K562 (cell line): ENCODE data around the gene BEST2. TPM values are rescaled to one million over a fixed set of nuclear protein-coding genes. Genes with fewer than 3 reads are reported as not detected.

ENCODE experiments used
- BCOR ChIP-seq: fragments of 450-650 bp; IDR thresholded peaks from 2 replicates; pipeline ENCODE4 v1.6.1; 2016
- CHAMP1 ChIP-seq: fragments of 450-650 bp; IDR thresholded peaks from 2 replicates; pipeline ENCODE4 v1.6.1; 2016; ENCODE audit warnings: mild to moderate bottlenecking
- DLX4 ChIP-seq: fragments of 250-450 bp; sonication (Bioruptor Pico); IDR thresholded peaks from 2 replicates; pipeline ENCODE4 v1.6.1; 2021; ENCODE audit warnings: mild to moderate bottlenecking
- HOXB6 ChIP-seq: fragments of 250-450 bp; sonication (Bioruptor Pico); IDR thresholded peaks from 2 replicates; pipeline ENCODE4 v1.5.1; 2022; ENCODE audit warnings: mild to moderate bottlenecking, borderline replicate concordance
- NR1H2 ChIP-seq: sonication (generic); formaldehyde crosslinking; IDR thresholded peaks from 2 replicates; pipeline ENCODE4 v1.4.0; 2020; ENCODE audit warnings: mild to moderate bottlenecking, missing genetic modification reagents
- RBM39 ChIP-seq: fragments of 200-400 bp; formaldehyde crosslinking; optimal IDR thresholded peaks from 2 replicates; pipeline ENCODE3; 2018; ENCODE audit warnings: low read depth, low read length
- RNF219 ChIP-seq: fragments of 250-450 bp; sonication (Bioruptor Pico); IDR thresholded peaks from 2 replicates; pipeline ENCODE4 v1.5.0; 2022; ENCODE audit warnings: mild to moderate bottlenecking
- SREBF2 ChIP-seq: sonication (generic); formaldehyde crosslinking; IDR thresholded peaks from 2 replicates; pipeline ENCODE4 v1.4.0; 2020; ENCODE audit warnings: mild to moderate bottlenecking, missing genetic modification reagents
- TFE3 ChIP-seq: fragments of 450-650 bp; formaldehyde crosslinking; IDR thresholded peaks from 2 replicates; pipeline ENCODE4 v1.4.0; 2020; ENCODE audit warnings: mild to moderate bottlenecking, mixed read lengths
- THAP12 ChIP-seq: fragments of 250-450 bp; sonication (Bioruptor Pico); IDR thresholded peaks from 2 replicates; pipeline ENCODE4 v1.9.0; 2021; ENCODE audit warnings: mild to moderate bottlenecking, inconsistent platforms
- ZNF592 ChIP-seq: fragments of 450-650 bp; IDR thresholded peaks from 2 replicates; pipeline ENCODE4 v1.6.1; 2017; ENCODE audit warnings: antibody characterized with exemption, mild to moderate bottlenecking
- polyA plus RNA-seq, 8 experiments: library from polyadenylated mRNA; depleted of rRNA in 4 of 8; stranded (reverse) in 5 of 8; unstranded in 3 of 8; fragments of >200 nt; fragmentation: Nextera tagmentation in 2 of 8; fragmentation: Illumina TruSeq in 1 of 8; extraction: Ambion mirVana in 2 of 8; extraction: Trizol in 1 of 8; gene quantifications; 2 replicates each; pipeline versions ENCODE4 v1.2.1 to v1.2.3, GENCODE V29; 2011 to 2014; ENCODE audit warnings: inconsistent platforms in 1 of 8, missing spikeins in 1 of 8
- total RNA-seq, 7 experiments: library from RNA; depleted of rRNA in 6 of 7; stranded (reverse); fragments of >200 nt in 6 of 7; fragmentation: Illumina TruSeq in 2 of 7; extraction: Trizol in 2 of 7; gene quantifications; 2 replicates each; pipeline versions ENCODE4 v1.2.1 to v1.2.3, GENCODE V29; 2011 to 2021; ENCODE audit warnings: low replicate concordance in 1 of 7

BEST2 gene
- total and polyA plus RNA-seq, 9 of the 15 experiments (the other 6 are each of a cell fraction or from before 2014, with no cell fraction given) = not detected

- TF ChIP-seq SREBF2 (CRISPR knock-in tag) (no peak), THAP12 (CRISPR knock-in tag) (peak; percentile 99), CHAMP1 (no peak), RNF219 (CRISPR knock-in tag) (no peak), RBM39 (no peak), ZNF592 (0 out of 2 replicates have a peak, but pooled peaks have one; percentile 7), DLX4 (no peak), HOXB6 (CRISPR knock-in tag) (no peak), TFE3 (CRISPR knock-in tag) (peak; percentile 100), NR1H2 (CRISPR knock-in tag) (no peak), BCOR (peak; percentile 69; the same call in 1 of the 2 replicates)
Measured at GRCh38 chr19:12722566-12723380, 28.8 kb upstream of the BEST2 start (continued).
